ENCODE measurements around the gene SPSB1. TPM values are rescaled to one million over a fixed set of nuclear protein-coding genes. Genes with fewer than 3 reads are reported as not detected.
A peak's percentile ranks its signal among the peaks of the same experiment; 100 is the strongest.

Gene SPSB1
- total RNA-seq, 1 donor from 2014 or later: 22.0 TPM

DNA sequence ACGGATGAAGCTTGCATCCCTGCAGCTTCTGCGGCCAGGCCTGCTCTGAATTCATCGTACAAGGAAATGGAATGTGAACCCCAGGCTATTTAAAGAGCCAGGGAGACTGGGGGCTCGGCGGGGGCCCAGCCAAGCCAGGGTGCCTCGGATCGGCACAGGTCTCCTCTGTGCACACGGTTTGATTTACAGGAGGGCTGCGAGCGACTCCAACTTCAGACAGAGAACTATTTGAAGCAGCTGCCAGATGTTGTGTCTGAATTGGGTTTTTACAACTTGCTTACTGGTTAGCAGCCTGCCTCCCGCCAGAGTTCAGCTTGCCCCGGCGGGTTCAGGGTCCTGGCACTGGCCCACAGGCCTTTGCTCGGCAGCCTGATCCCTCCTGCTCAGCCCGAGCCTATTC, 83.2 kb downstream of the SPSB1 start:
- H3K9me3 Mint-ChIP-seq: no peaks in the 10 kb centered on the region
- H3K36me3 Mint-ChIP-seq: no peaks in the 10 kb centered on the region
- peak overlapping the region; percentile 95 for H3K27ac Mint-ChIP-seq
- H3K4me3 Mint-ChIP-seq: peak overlapping the region; percentile 24
- H3K27me3 Mint-ChIP-seq (ENCODE audit: low read depth): no peaks in the 10 kb centered on the region
- peaks cover 60% of the 10 kb centered on the region for H3K4me1 Mint-ChIP-seq
- TF ChIP-seq, protein P1, sequence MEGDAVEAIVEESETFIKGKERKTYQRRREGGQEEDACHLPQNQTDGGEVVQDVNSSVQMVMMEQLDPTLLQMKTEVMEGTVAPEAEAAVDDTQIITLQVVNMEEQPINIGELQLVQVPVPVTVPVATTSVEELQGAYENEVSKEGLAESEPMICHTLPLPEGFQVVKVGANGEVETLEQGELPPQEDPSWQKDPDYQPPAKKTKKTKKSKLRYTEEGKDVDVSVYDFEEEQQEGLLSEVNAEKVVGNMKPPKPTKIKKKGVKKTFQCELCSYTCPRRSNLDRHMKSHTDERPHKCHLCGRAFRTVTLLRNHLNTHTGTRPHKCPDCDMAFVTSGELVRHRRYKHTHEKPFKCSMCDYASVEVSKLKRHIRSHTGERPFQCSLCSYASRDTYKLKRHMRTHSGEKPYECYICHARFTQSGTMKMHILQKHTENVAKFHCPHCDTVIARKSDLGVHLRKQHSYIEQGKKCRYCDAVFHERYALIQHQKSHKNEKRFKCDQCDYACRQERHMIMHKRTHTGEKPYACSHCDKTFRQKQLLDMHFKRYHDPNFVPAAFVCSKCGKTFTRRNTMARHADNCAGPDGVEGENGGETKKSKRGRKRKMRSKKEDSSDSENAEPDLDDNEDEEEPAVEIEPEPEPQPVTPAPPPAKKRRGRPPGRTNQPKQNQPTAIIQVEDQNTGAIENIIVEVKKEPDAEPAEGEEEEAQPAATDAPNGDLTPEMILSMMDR (IDR thresholded peaks at IDR 0.05; ENCODE audit: unreplicated experiment): no peak
- DNase-seq (ENCODE audit: low spot score in 2 of 2, unreplicated experiment in 2 of 2): no peak

GRCh38 chr1:9376430-9376829, 83.7 kb downstream of the SPSB1 start:
- Mint-ChIP-seq H3K27me3 (ENCODE audit: low read depth) (no peaks in the 10 kb centered on the region), H3K36me3 (no peaks in the 10 kb centered on the region), H3K9me3 (no peaks in the 10 kb centered on the region), H3K4me3 (no peak overlapping the region), H3K4me1 (peaks cover 55% of the 10 kb centered on the region), H3K27ac (peak overlapping the region; percentile 95)
- TF ChIP-seq, protein P1 (IDR thresholded peaks at IDR 0.05; ENCODE audit: unreplicated experiment): no peak
- DNase-seq (ENCODE audit: low spot score in 2 of 2, unreplicated experiment in 2 of 2): no peak

DNA sequence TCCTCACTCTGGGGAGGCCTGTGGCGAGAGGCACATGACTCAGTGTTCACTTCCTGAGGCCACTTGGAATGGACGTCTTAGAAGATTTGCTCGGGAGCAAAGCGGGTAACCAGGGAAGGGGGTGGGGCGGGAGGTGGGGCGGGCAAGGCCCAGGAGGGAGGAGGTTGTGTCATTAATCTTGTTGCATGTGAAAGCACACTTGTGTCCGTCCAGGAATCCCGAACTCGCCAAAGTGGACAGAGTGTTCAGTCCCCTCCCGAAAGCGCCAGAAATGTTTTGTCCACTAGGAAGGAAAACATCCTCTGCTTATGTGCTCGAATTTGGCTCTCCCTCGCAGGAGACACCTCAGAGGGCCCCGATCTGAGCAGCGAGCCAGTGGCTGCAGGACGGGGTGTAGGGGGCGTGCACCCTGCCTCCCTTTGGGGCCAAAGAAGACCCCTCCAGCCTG, 84.2 kb downstream of the SPSB1 start:
- TF ChIP-seq, protein P1 (IDR thresholded peaks at IDR 0.05; ENCODE audit: unreplicated experiment): no peak
- peak overlapping the region; percentile 95 for H3K27ac Mint-ChIP-seq
- H3K4me3 Mint-ChIP-seq: no peak overlapping the region
- H3K9me3 Mint-ChIP-seq: no peaks in the 10 kb centered on the region
- no peaks in the 10 kb centered on the region for H3K36me3 Mint-ChIP-seq
- peaks cover 50% of the 10 kb centered on the region for H3K4me1 Mint-ChIP-seq
- DNase-seq (ENCODE audit: low spot score in 2 of 2, unreplicated experiment in 2 of 2): no peak
- no peaks in the 10 kb centered on the region for H3K27me3 Mint-ChIP-seq (ENCODE audit: low read depth)

GRCh38 chr1:9378801-9379200, 86.1 kb downstream of the SPSB1 start:
- H3K4me1 Mint-ChIP-seq: peaks cover 38% of the 10 kb centered on the region
- no peak for DNase-seq (ENCODE audit: low spot score in 2 of 2, unreplicated experiment in 2 of 2)
- no peaks in the 10 kb centered on the region for H3K36me3 Mint-ChIP-seq
- H3K4me3 Mint-ChIP-seq: no peak overlapping the region
- no peaks in the 10 kb centered on the region for H3K27me3 Mint-ChIP-seq (ENCODE audit: low read depth)
- H3K27ac Mint-ChIP-seq: no peak overlapping the region
- H3K9me3 Mint-ChIP-seq: no peaks in the 10 kb centered on the region
- TF ChIP-seq, protein P1 (IDR thresholded peaks at IDR 0.05; ENCODE audit: unreplicated experiment): no peak

DNA sequence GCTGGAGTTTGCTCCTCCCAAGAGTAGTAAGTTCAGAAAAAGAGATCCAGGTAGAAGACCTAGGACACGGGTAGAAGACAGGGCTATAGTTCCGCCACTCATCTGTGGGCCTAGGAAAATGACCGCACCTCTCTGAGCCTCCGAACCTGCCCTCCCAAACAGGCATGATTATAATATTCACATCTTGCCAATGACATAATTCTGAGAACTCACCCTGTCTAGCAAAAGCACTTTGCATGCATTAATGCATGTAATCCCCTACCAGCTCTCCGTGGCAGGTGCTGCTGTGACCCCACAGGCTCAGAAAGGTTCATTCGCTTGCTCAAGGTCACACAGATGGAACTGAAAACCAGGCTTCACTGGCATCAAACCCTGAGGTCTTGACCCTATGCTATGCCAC, 88.0 kb downstream of the SPSB1 start:
- Mint-ChIP-seq H3K27ac (no peak overlapping the region), H3K36me3 (no peaks in the 10 kb centered on the region), H3K27me3 (ENCODE audit: low read depth) (no peaks in the 10 kb centered on the region), H3K4me3 (no peak overlapping the region), H3K4me1 (peaks cover 36% of the 10 kb centered on the region), H3K9me3 (no peaks in the 10 kb centered on the region)
- no peak for DNase-seq (ENCODE audit: low spot score in 2 of 2, unreplicated experiment in 2 of 2)
- TF ChIP-seq, protein P1 (IDR thresholded peaks at IDR 0.05; ENCODE audit: unreplicated experiment): no peak

Data from mesothelial cell of epicardium (in vitro differentiated cells).